GM12873 (cell line): Measurements from ENCODE around the gene MYO9B.

Experiments
- TF ChIP-seq, protein P1 (sequence below): IDR thresholded peaks from 2 replicates; pipeline ENCODE4 v1.5.1; 2012; ENCODE audit warnings: low read depth, mild to moderate bottlenecking, moderate library complexity, low read length, control low read depth; ENCODE audit not compliant: insufficient read depth; ENCODE audit errors: missing control alignments

Gene MYO9B

GRCh38 chr19:17135001-17135853 lies 59.6 kb downstream of the MYO9B start:
- TF ChIP-seq, protein P1, sequence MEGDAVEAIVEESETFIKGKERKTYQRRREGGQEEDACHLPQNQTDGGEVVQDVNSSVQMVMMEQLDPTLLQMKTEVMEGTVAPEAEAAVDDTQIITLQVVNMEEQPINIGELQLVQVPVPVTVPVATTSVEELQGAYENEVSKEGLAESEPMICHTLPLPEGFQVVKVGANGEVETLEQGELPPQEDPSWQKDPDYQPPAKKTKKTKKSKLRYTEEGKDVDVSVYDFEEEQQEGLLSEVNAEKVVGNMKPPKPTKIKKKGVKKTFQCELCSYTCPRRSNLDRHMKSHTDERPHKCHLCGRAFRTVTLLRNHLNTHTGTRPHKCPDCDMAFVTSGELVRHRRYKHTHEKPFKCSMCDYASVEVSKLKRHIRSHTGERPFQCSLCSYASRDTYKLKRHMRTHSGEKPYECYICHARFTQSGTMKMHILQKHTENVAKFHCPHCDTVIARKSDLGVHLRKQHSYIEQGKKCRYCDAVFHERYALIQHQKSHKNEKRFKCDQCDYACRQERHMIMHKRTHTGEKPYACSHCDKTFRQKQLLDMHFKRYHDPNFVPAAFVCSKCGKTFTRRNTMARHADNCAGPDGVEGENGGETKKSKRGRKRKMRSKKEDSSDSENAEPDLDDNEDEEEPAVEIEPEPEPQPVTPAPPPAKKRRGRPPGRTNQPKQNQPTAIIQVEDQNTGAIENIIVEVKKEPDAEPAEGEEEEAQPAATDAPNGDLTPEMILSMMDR: peak; percentile 15

- TF ChIP-seq, protein P1: no peak
These were observed 60.4 kb downstream of the MYO9B start for GRCh38 chr19:17136021-17136420.

DNA sequence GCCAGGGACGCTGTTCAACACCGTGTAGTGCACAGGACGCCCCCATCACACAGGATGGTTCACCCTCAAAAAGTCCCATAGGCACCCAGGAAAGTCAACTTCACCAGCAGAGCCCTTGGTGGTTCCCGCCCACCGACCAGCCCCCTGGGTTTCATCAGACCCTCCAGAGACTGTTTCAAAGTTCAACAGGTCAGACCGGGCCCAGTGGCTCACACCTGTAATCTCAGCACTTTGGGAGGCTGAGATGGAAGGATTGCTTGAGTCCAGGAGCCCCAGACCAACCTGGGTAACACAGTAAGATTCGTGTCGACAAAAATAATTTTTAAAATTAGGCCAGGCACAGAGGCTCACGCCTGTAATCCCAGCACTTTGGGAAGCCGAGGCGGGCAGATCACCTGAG lies 61.0 kb downstream of the MYO9B start:
- TF ChIP-seq, protein P1: no peak

DNA sequence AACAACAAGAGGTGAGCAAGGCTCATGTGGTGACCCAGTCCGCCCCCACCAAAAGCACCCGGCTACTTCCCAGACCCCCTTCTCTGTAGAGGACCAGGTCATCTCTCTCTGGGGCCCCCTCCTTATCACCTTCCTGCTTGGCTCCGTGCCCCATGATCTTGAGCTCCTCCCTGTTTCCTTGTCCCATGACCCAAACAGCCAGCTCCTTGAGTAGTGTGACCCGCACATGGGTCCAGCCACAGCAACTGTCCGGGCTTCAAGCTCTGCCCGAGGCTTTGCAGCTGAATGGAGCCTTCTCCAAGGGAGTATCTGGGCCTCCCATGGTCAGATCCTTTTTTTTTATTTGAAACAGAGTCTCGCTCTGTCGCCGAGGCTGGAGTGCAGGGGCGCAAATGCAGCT lies 61.8 kb downstream of the MYO9B start:
- TF ChIP-seq, protein P1: no peak

GRCh38 chr19:17138937-17139598 lies 63.5 kb downstream of the MYO9B start:
- TF ChIP-seq, protein P1: no peak

DNA sequence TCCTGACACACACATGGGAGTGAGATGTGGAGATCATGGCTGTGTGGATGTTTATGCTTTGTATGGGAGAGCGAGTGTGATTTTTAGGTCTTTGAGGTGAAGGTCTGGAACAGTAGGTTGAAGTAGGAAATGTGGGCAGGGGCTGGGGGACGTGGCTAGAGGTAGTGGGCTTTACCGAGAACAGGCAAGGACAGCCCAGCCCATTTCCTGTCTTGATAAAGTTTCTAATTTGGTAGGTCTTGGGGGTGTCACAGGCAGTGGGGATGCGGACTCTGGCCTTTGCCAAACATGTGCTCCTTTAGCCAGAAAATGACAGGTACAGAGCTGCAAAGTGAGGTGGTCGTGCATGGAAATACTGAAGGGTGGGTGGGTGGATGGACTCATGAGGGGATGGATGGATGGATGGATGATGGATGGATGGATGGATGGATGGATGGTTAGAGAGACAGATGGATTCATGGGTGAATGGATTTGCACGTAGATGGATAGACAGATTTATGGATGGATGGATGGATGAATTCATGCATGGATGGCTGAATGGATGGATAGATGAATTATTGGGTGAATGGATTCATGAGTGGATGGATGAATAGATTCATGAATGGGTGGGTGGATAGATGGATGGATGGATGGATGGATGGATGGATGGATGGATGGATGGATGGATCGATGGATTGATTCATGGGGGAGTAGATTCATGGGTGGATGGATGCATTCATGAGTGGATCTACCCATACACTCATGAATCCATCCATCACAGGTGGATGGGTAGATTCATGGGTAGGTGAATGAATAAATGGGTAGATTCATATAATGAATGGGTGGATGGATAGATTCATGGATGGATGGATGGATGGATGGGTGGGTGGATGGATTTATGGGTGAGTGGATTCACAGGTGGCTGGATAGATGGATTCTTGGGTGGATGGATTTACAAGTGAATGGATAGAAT lies 70.2 kb downstream of the MYO9B start:
- TF ChIP-seq, protein P1: no peak
